HG03135 (cell line): Measurements from ENCODE around the gene PRKG1.

Experiments
- ATAC-seq: cut with Tn5 transposase; IDR thresholded peaks from one replicate; pipeline ENCODE4 v1.9.1; 2021; ENCODE audit warnings: mild to moderate bottlenecking, moderate library complexity; ENCODE audit not compliant: unreplicated experiment

The PRKG1 gene

GRCh38 chr10:52314822-52315552 lies 1240.7 kb downstream of the PRKG1 start:
- ATAC-seq, result no peak

- ATAC-seq, result no peak
Measured at GRCh38 chr10:52316001-52316400, 1241.7 kb downstream of the PRKG1 start.

- ATAC-seq, result no peak
Measured at GRCh38 chr10:52316500-52316899, 1242.2 kb downstream of the PRKG1 start.

GRCh38 chr10:52318136-52318701 lies 1243.9 kb downstream of the PRKG1 start:
- no peak for ATAC-seq

- no peak for ATAC-seq
Measured at GRCh38 chr10:52318822-52319464, 1244.7 kb downstream of the PRKG1 start.

GRCh38 chr10:52319926-52320325 lies 1245.6 kb downstream of the PRKG1 start:
- no peak for ATAC-seq

GRCh38 chr10:52322323-52322722 lies 1248.0 kb downstream of the PRKG1 start:
- no peak for ATAC-seq

GRCh38 chr10:52322936-52323335 lies 1248.6 kb downstream of the PRKG1 start:
- no peak for ATAC-seq

- ATAC-seq, result no peak
Measured at GRCh38 chr10:52326382-52326781, 1252.1 kb downstream of the PRKG1 start.

GRCh38 chr10:52331638-52332364 lies 1257.5 kb downstream of the PRKG1 start:
- ATAC-seq, result no peak

- ATAC-seq, result no peak
Measured at GRCh38 chr10:52332815-52333214, 1258.5 kb downstream of the PRKG1 start.

GRCh38 chr10:52334595-52334994 lies 1260.3 kb downstream of the PRKG1 start:
- ATAC-seq, result no peak

- no peak for ATAC-seq
Measured at GRCh38 chr10:52335665-52336064, 1261.4 kb downstream of the PRKG1 start.

- ATAC-seq, result no peak
Measured at GRCh38 chr10:52337225-52337624, 1262.9 kb downstream of the PRKG1 start.

GRCh38 chr10:52343439-52343838 lies 1269.2 kb downstream of the PRKG1 start:
- no peak for ATAC-seq

GRCh38 chr10:52346394-52347326 lies 1272.4 kb downstream of the PRKG1 start:
- ATAC-seq, result no peak

GRCh38 chr10:52347327-52347667 lies 1273.0 kb downstream of the PRKG1 start:
- ATAC-seq, result no peak
